Pulmonary artery endothelial cell (primary cell): ENCODE data around the gene ABLIM1. TPM values are rescaled to one million over a fixed set of nuclear protein-coding genes. Genes with fewer than 3 reads are reported as not detected.

ENCODE experiments used
- DNase-seq: peaks from one replicate; pipeline ENCODE4 v3.0.0-alpha.2; 2011; ENCODE audit warnings: low read depth, low spot score
- total RNA-seq: library from RNA; depleted of rRNA; stranded (reverse); fragments of >200 nt; gene quantifications from 2 replicates; pipeline ENCODE4 v1.2.3, GENCODE V29; 2014

Gene ABLIM1
- total RNA-seq, 1 donor from 2014 or later: 56.3 TPM

DNA sequence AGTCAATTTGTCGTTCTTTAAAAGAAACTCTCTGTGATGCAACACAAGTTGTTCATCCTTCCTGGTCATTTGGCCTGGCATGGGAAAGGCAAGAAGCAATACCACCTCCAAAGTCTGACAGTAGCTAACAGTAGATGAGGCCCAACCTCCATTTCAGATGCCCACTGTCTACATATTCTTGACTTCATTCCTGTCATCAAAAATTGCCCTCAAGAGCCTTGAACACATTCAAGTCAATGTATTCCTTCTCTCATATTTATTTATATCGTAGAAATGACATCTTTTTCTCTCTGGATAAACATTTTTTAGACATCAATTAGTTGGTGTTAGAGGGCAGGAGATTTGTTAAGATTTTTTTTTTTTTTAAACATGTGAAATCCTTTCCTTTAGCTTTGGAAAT lies 33.7 kb downstream of the ABLIM1 start:
- DNase-seq: no peak

DNA sequence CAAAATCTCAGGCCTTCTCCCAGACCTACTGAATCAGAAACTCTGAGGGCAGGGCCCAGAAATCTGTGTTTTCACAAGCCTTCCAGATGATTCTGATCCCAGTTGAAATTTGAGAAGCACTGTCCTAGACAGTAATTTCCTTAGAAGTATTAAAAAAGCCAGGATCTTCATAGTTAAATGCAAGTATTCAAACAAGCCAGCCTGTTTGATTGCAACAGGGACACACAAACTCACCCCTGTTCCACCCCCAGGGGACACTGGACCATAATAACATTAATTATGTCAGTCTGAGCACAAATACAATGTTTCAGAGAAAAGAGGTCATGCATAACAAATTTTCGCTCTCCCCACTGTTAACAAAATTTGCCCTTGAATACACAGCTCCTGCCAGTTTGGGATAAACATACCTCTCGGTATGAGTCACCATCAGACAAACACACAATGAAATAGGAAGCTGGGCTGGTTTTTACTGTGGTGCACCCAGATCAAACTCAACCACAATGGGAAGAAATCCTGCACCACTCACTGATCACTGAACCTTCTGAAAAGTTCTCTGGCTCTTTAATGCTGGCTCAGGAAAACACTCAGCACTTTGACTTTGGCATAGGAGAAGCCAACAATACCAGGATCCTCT lies 34.3 kb downstream of the ABLIM1 start:
- DNase-seq: peak; percentile 52

DNA sequence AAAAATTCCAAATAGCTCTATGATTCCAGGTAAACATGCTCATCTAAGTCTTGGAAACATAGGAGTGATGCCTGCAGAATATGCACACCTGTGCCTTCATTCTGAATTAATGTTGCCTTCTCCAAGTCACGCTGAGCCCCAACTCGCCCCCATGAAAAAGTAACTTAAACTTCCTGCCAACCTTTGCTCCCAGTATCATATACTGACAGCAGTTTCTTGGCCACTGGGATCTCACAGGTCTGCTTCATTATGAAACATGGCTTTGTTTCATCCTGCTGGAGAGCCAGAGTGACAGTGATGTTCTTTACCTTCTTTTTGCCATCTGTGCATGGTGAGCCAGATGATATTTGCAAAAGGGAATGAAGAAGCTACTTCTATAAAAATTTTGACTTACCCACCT lies 34.9 kb downstream of the ABLIM1 start:
- DNase-seq: no peak

DNA sequence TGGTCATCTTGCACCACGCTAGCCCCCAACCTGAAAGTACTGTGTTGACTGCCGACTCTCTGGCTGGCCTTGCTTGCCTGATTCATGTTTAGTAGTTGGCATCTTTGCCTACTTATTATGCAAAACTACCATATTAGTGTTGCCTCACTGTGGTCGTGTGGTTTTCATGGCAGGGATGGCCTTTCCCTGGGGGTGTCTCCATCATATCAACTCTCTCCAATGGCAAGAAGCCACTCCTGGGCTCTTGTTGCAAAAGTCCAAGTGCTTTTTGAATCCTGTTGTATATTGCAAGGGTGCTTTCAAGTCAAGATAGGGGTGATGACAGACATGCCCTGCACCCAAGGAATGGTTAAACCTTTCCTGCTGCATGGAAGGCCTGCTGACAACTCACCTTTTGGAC lies 39.4 kb downstream of the ABLIM1 start:
- no peak for DNase-seq

DNA sequence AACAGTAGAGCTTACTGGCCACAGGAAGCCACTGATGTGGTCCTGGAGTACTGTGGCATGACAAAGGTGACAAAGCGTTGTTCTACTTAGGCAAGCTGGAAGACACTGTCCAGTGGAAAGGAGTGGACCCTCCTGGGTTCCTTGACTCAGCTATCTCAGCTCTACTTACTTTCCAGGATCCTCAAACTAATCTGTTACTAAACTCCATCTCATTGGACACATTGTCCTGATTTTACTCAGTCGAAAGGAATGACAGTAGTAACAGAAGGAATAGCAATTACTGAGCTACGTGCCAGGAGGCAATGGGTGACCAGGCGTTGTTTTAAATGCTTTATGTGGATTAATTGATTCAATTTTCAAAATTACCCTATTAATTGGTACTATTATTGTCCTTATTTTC lies 41.6 kb downstream of the ABLIM1 start:
- DNase-seq: no peak

DNA sequence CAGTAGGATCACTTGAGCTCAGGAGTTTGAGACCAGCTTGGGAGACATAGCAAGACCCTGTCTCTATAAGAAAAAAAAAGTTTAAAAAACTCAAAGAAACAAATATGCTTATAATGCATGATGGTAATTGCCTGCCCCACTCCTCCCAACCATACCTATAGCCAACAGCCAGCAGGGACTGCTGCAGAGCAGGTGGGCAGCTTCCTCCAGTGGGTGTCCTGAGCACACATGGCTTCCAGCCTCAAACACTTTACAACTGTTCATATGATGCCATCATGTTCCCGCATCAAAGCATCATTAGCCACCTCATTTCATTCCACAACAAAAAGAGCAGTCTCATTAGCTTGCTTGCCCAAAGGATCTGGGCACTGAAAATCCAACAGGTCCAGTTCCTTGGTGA lies 42.0 kb downstream of the ABLIM1 start:
- DNase-seq: no peak

DNA sequence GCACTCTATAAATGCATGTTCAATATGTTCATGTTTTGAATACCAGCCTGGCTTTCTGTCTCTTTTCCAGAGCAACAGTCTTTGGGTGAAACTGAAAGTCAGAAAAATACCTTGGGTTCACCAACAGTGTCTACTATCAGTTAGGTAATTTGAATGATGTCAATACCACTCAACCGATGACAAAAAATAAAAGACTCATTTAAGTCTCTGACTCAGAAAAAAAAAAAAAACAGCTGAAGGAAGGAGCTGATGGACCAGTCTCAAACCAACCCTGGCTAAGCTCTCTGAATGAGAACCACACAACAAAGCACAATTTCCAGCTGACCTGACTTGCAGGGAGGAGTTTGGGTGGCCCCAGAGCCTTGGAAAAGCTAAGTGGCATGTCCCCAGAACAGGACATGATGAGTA lies 42.5 kb downstream of the ABLIM1 start:
- DNase-seq: no peak

DNA sequence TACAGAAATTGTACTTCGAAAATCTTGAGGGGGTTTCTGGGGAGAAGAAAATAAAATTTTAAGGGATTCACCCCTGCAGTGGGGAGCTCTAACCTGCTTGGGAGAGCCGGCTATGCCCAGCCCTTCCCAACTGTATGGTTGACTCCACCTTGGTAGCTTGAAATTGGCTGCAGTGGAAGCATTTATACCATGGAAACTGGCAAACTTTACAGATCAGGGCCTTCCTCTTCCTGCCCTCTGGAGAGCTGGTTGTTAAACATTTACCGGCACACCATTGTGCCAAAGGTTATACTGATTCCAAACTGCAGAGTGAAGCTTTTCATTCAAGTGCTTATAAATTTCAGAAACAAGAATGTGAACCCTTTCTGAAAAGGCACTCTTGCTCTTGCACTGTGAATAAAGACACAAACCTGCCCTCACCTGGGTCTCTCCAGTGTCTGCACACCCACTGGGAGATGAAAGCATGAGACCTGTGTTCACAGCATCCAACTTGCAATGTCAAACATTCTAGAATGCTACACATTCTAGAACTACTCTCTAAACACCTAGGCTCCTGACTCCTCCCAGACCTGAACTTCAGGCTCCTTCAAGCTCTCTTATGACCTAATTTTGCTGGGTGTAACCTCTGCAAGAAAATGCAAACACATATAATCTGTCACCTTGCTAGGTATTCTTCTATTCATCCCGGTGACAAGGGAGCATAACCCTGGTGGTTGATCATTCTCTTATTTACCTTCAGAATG lies 44.7 kb downstream of the ABLIM1 start:
- no peak for DNase-seq

DNA sequence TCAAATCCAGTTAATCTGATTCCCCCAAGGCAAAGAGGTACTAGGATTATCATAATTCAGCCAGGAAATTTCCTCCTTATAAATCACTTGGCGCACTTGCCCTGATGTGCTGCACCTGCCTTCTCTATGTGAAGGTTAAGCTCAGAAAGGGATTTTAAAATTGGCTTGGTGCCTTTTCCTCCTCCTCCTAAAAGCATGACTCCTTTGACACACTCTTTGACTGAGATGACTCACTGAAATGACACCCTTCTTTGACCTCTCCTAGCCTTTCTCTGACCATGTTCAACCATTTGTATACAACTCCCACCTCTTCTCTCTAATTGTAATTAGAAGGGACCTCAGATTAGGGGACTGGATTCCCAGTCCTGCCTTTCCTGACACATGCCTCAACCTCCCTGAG lies 46.5 kb downstream of the ABLIM1 start:
- DNase-seq: no peak

DNA sequence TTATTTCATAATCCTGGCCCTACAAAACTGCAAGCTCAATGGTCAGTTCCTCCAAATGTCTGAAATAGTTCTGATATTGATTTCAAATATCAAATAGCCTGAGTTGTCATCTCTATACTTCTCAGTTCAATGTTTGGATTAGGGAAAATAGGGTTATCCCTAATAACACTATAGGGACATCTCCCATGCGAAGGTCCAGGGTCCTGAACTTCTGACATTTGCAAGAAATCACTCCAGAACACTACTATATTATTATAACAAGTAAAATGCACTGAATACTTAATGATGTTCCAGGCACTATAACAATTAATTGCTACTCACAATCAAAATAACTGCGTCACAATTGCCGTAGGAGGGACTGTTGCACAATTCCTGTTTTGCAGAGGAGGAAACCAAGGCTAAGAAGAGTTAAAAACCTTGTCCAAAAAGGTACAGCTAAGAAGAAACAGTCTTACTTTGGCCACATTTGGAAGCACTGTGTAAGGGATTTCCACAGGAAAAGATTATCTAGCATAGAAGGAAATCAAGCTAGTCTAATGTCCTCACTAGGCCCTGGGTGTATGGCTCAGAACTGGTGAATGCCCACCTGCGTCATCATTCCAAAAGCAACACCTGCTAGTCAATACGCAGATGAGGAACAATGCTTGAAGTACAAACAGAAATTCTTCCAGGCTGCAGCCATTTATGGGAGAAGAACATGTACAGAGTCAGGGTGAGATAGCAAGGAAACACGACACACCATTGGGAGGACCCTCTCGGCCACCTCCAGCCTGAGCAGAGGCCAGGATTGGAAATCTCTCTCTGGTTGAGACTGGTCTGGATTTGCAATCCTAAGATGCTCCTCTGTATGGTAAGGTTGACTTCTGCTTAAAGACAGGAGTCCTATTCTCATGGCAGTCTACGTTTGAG lies 48.3 kb downstream of the ABLIM1 start:
- no peak for DNase-seq

DNA sequence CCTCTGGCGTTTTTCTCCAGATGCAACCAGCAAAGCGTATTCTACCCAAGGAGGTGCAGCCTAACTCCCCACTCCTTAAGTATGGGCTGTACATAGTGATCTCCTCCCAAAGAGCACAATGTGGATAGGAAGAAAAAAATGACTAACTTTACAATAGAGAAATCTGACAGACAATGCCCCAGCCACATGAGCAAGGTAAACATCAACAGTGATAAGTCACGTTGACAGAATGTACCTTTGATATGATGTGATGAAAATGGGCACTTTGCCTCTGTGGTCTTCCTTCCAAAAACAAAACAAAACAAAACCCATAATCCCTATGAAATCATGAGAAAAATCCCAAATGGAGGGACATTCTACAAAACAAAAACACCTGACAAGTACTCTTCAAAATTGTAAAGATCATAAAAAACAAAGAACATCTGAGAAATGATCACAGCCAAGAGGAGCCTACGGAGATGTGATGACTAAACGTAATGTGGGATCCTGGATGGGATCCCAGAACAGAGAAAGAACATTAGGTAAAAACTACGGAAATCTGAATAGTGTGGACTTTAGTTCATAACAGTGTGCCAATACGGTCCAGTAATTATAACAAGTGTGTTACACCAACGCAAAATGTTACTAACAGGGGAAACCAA lies 50.6 kb downstream of the ABLIM1 start:
- DNase-seq: no peak

DNA sequence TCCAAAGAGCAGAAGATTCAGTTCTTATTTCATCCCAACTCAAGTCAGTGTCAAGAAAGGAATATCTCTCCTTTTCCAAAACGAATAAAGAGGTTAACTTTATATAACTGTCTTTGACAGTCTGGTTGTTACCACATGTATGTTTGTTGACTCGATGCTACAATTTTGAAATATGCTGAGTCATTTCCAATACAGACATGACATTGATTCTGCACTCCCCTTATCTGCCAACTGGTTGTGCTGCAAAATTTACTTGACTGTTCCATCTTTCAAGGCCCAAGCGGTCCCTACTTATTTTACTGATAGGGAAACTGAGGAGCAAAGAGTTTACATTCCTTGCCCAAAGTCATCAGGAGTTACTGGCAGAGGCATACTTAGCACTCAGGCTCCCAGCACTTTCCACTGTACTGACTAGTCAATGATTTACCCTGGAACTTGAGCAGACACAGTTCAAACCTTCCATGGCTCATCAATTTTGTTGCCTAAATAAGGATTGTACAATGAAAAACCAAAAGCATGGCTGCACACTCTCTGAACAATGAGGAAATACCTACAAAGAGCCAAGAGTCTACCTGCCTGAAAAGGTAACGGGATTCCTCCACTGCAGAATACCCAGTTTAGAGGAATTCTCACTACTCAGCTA lies 52.8 kb downstream of the ABLIM1 start:
- no peak for DNase-seq

DNA sequence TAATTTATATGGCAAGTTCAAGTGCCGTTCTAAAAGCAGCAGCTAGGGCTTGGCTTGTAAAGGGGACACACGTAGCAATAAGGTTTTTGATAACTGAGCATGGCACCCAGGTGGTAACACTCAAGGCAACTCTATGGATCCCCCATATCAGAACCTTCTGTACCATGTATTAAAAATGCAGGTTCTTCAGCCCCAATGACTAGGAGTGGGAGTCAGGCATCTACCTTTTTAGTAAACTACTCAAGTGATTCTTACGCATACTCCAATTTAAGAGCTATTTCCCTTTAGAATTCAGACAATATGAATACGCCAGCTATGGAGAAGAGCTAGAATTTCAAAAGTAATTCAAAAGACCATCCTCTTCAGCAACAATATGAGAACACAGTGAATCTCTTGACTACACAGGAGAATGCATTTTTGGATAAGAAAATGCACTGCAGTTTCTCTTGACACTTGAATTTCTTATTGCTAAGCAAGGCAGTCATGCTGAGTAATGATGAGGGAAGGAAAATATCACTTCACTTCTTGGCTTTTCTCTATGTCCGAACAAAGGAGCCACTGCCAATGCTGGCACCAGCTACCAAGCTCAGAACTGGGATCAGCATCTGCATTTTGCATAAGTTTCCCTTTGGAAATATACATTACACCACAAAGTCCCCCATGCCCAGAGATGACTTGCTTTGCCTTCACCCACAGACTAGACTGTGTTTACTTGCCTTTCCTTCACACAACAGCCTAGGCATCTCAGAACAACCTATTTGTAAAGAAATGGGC lies 53.5 kb downstream of the ABLIM1 start:
- DNase-seq: no peak

DNA sequence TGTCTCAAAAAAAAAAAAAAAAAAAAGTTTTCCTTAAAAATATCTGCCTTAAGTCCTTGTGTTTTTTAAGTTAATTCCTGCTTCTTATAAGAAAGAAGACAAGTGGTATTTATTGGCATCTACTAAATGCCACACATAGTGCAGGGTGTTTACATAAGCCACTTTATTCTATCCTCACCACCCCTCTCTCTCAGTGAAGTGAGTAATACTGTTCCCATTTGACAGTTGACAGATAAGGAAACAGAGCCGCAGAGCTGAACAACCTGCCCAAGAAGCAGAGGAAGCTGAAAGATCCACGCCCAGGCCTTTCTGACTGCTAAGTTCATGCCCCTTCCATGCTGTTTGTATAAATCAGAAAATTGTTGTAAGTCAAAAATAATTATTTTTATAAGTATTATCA lies 54.1 kb downstream of the ABLIM1 start:
- DNase-seq: peak; percentile 29

DNA sequence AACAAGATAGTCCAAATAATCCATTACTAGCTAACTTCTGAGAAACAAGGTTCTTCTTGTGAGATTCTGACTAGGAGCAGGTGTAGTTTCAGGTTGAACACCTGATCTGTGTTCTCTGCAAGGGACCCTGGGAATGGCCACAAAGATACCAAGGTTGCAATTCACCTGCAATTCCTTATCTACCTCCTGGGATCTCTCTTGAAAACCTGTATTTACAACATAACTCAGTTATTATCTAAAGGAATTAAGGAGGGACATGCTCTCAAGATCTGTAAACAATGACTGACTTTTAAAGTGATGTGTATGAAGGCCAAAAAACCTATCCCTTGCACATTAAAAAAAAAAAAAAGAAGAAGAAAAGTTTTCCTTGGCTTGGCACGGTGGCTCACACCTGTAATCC lies 54.8 kb downstream of the ABLIM1 start:
- no peak for DNase-seq

DNA sequence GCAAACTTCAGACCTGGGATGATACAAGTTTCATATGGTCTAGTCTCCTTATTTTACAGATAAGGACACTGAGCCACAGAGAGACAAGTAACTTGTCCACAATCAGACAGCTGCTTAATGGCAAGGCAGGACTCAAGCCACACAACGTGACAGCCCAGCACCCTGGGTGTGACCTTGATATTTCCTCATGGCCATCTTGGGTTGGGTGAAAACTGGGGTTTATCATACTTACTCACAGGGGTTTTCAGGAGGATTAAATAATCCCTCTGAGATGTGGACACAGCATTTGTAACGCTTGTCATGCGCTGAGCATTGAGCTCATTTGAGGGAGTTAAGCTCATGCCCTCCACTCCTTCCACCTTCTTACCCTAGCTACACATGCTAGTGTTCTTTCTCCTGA lies 58.0 kb downstream of the ABLIM1 start:
- DNase-seq: no peak

DNA sequence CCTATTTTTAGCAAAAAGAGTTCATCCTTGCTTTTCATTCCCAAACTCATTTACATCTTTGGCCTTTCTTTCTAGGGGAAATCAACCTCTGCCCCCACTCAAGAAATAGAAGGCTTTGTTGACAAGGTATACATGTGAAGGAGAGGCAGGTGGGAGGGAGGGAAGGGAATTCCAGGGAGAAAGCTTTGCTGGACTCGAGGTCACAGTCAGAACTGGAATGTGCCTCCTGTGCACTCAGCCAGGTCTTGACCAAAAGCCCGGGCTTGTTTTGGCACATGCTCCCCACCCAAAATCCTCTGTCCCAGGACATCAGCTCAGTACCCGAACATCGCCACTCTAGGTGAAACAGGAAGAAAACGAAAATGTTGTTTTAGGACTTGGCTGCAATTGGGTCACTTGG lies 61.3 kb downstream of the ABLIM1 start:
- no peak for DNase-seq

DNA sequence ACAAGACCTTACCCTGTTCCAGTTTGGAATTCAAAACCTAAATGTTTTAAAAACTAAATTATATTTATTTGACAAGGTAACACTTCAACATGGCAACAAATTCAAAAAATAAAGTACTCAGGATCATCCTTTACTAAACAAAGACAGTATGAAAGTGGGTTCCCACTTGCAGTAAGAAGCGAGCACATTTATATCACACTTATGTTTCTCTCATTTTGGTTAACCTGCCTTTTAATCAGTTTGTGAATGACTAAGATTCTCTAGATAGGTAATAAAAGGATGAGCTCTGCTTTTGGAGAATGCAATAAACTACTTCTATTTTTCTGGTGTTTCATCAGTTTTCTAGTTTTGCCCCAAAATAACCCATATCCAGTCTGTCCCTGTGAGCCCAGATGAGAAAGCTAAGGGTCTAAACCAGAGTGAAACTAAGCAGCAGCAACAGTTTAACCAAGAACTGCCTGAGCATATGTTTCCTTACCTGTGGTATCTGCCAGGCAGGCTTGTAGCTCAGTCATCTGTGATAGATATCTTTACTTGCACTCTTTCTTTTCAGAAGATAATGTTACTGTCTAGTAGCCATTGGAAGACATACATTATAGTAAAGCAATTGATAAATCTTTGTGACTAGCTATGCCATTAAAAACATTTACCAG lies 64.1 kb downstream of the ABLIM1 start:
- no peak for DNase-seq

DNA sequence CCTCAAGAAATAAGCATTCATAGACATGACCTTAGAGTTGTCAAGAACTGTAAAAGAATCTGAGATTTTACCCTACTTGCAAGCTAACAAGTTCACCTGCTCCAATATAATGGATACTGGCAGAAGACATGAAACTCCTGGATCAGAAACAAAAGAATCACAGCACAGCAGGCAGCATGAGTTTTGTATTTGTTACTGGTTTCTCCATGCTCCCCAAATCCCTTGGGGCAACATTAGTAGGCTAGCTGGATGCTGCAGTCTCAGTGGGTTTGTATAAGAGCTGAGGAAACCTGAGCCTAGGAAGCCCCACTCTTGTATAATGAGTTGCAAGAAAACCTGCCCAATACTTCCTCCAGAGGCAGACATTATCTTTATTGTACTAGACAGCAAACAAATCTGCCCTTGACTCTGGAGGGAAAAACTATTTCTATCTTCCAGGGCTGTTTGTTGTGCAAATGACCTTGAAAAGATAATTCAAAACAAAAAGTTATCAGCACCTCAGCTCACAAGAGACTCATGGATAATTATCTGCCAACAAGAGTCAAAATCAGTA lies 64.8 kb downstream of the ABLIM1 start:
- DNase-seq: no peak

DNA sequence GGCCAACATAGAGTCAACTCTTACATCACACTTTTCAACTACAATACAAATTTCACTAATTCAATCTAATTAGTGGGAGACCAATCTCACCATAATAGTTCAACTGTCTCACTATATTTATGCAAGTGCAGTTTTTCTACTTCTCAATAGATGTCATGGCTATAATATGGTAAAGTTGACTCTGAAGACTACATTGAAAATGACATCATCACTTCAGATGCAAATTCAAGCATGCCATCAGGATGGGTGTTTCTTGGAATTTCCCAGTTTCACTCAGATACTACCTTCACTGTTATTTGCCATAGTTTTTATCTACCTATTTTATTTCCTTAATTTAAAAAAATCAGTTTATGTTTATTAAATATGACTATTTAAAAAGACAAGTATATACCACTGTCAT lies 67.1 kb downstream of the ABLIM1 start:
- DNase-seq: no peak
